GM18511 (cell line): ENCODE data around the gene MTCH1.
"Not testable (repeated sequence)": the region's sequence is repeated elsewhere in the genome, so short reads cannot be mapped to it uniquely, and the experiment has no call there.

ENCODE experiments used
- ATAC-seq: cut with Tn5 transposase; IDR thresholded peaks from one replicate; pipeline ENCODE4 v1.9.1; 2021; ENCODE audit warnings: mild to moderate bottlenecking, moderate library complexity; ENCODE audit not compliant: unreplicated experiment

MTCH1 gene

GRCh38 chr6:36999061-36999750 is 13.2 kb upstream of the MTCH1 start:
- no peak for ATAC-seq

- no peak for ATAC-seq
These were observed 12.7 kb upstream of the MTCH1 start for GRCh38 chr6:36998723-36999038.

GRCh38 chr6:36997811-36998722 is 12.1 kb upstream of the MTCH1 start:
- no peak for ATAC-seq

GRCh38 chr6:36990401-36990800 is 4.4 kb upstream of the MTCH1 start:
- ATAC-seq = not testable (repeated sequence)

- ATAC-seq = no peak
These were observed 3.3 kb upstream of the MTCH1 start for GRCh38 chr6:36989264-36989663.

- ATAC-seq = peak; percentile 22
These were observed 680 bp upstream of the MTCH1 start for GRCh38 chr6:36986704-36987047.

GRCh38 chr6:36985417-36985807 is 584 bp downstream of the MTCH1 start:
- no peak for ATAC-seq

GRCh38 chr6:36984581-36985416 is 1.2 kb downstream of the MTCH1 start:
- no peak for ATAC-seq

- no peak for ATAC-seq
These were observed 2.5 kb downstream of the MTCH1 start for GRCh38 chr6:36983538-36983937.

GRCh38 chr6:36980876-36981619 is 4.9 kb downstream of the MTCH1 start:
- ATAC-seq = no peak

GRCh38 chr6:36980129-36980528 is 5.9 kb downstream of the MTCH1 start:
- ATAC-seq = no peak

- no peak for ATAC-seq
These were observed 6.7 kb downstream of the MTCH1 start for GRCh38 chr6:36979347-36979742.

GRCh38 chr6:36978421-36979346 is 7.3 kb downstream of the MTCH1 start:
- no peak for ATAC-seq

- ATAC-seq = no peak
These were observed 8.5 kb downstream of the MTCH1 start for GRCh38 chr6:36977470-36977941.

GRCh38 chr6:36976931-36977330 is 9.1 kb downstream of the MTCH1 start:
- no peak for ATAC-seq

GRCh38 chr6:36976509-36976908 is 9.5 kb downstream of the MTCH1 start:
- ATAC-seq = no peak

- no peak for ATAC-seq
These were observed 10.1 kb downstream of the MTCH1 start for GRCh38 chr6:36976007-36976264.

- ATAC-seq = no peak
These were observed 10.6 kb downstream of the MTCH1 start for GRCh38 chr6:36975231-36976006.

- ATAC-seq = no peak
These were observed 12.3 kb downstream of the MTCH1 start for GRCh38 chr6:36973647-36974046.
